NOMO-1 treated with dmso at 0.1 percent for 144 hours (cell line): ENCODE results near the gene SAMD4A.
"Not testable (repeated sequence)": the region's sequence is repeated elsewhere in the genome, so short reads cannot be mapped to it uniquely, and the experiment has no call there.

Experiments used
- DNase-seq: peaks from one replicate; lab custom pipeline; 2025; ENCODE audit not compliant: unreplicated experiment; lab: John Stamatoyannopoulos, UW

The SAMD4A gene

DNA sequence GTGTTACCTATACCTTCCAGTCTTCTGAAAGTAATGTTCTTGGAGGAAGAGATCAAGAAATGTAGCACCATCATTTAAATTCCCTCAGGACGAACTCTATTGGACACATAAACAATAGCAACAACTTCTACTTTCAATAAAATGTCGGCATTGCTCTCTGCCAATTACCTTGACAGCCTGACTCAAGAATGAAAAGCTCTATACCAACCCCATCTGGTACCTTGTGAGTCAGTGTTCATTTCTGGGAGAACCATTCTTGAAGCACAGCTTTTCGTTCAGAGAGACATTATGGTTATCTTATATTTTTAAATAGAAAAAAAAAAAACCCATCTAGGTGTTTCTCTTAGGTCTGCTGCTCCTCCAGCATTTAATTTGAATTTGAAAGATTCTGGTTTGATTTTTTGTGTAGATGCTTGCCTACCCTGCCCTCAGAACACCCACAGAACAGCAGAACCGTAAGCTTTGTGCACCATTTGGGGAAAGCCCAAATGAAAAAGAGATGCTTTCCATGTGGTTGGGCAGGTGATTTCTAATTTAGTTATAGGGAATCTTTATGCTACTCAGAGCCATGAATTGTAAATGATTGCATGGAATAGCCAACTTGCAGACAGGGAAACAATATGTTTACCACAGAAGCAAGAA, 156.0 kb downstream of the SAMD4A start:
- DNase-seq: no peak

- no peak for DNase-seq
These were observed 157.2 kb downstream of the SAMD4A start for GRCh38 chr14:54724123-54724522.

DNA sequence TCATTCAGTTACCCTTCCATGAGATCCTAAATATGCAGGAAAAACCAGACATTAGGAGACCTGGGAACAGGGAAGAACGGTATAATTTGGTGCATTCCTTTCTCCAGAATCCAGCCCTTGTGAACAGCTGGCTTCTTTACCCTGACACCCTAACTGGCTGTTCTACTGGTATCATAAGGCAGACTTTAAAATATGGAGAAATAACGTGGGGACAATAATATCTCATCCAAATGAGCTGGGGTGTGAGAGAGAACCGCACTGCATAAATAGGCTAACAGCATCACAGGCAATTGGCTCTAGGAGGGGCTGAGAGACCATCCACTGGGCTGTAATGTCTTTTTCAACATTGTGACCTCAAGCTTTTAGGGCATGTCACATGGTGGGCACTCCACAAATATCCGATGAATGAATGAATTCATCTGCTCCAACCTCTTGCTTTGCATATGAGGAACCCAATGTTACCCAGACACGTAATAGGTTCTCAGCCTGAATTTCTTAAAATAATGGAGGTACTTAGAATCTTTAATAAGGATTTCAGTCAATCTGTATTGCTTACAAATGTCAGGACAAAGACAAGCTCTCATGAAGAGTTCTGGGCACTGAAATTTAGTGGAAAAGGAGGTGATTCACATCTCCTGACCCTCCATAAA, 157.9 kb downstream of the SAMD4A start:
- no peak for DNase-seq

DNA sequence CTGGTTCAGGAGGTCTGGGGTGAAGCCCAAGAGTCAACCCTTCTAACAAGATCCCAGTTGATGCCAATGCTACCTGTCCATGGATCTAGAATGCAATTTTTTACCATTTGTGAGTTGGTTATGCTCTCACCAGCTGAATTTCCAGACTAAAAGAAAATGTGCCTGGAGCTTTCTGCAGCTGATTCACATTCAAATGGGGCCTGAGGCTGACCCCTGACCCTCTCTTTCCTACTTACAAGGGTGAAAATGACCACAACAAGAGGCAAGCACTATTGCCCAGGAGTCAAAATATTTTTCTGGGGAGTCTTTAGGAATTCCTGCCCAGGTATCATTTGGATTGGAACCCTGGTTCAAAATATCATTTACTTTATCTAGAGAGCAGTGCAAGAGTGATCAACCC, 159.1 kb downstream of the SAMD4A start:
- DNase-seq: no peak

- DNase-seq: no peak
These were observed 161.0 kb downstream of the SAMD4A start for GRCh38 chr14:54727929-54728328.

DNA sequence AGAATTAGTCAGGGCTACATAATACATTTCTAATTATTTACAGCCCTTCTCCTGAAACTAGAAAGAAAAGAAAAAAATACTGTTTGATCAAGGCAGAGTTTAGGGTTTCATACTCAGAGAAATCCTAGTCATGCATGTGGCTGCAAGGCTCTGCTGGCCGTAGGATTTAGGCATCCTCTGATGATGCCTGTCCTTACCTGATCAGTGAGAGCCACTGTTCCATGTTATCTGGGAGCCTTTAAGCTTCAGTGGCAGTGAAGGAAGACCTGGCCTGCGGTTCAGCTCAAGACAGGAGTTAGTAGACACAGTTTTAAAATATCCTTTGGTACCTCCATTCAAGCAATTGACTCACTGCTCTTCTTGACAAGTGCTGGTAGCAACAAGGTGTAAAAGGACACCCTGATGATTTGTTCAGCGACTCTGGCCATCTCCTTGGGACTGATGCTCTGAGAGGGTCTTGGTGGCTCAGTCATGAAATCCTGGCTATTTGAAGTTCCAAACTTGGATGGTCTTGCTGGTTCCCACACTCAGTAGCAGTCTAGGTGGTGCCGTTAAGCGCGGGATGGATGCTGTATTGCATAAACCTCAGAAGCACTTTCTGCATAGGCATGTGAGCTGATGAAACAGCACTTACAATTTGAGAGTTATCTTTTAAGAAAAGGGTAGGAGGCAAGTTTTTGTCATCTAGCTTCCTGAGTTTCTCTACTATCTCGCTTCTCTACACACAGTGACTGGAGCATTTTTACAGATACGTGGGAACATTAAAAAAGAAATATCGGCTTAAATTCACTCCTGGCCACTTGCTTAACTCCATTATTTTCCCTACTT, 162.0 kb downstream of the SAMD4A start:
- DNase-seq: no peak

- DNase-seq: peak; percentile 39
These were observed 163.4 kb downstream of the SAMD4A start for GRCh38 chr14:54730156-54730961.

- no peak for DNase-seq
These were observed 168.0 kb downstream of the SAMD4A start for GRCh38 chr14:54734966-54735365.

- no peak for DNase-seq
These were observed 168.5 kb downstream of the SAMD4A start for GRCh38 chr14:54735424-54735823.

DNA sequence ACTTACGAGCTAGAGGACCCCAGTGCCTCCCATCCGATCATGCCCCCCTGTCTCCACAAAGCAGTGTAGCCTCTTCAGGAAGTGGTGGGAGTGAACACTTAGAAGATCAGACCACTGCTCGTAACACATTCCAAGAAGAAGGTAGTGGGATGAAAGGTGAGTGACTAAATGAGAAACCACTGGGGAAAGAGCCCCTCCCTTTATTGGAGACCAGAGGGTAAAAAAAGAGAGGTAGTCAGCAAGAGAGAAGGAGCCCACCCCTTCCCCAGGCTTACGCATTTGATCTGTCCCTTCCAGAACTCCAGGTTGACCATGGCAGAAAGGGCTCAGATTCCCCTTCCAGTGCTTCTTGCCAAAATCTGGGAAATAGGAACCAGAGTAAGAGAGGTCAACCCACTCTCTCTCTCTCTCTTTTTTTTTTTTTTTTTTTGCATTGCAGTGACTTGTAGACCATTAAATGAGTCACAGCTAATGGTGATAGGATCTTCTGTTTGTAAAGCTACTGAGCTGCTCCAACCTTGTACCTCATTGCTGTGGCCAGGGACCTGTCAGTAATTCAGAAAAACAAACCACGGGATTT, 170.3 kb downstream of the SAMD4A start:
- no peak for DNase-seq

GRCh38 chr14:54738009-54738408, 171.1 kb downstream of the SAMD4A start:
- DNase-seq: no peak

DNA sequence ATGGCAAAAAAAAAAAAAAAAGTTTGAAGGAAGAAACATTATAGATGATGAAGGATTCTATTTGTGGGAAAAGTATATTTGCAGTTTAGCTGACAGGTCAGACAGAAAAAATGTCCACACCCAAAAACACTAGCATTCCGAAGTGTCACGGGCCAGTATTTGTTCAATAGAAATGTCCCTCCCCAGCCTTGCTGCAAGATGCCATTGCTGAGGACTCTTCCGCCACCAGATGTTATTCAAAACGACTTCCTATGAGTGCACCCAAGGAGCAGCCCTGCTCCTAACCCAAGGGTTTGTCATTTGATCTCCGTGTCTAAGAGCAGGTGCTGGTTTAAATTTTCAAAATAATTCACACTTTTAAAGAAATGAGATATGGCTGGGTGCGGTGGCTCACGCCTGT, 172.6 kb downstream of the SAMD4A start:
- DNase-seq: no peak

DNA sequence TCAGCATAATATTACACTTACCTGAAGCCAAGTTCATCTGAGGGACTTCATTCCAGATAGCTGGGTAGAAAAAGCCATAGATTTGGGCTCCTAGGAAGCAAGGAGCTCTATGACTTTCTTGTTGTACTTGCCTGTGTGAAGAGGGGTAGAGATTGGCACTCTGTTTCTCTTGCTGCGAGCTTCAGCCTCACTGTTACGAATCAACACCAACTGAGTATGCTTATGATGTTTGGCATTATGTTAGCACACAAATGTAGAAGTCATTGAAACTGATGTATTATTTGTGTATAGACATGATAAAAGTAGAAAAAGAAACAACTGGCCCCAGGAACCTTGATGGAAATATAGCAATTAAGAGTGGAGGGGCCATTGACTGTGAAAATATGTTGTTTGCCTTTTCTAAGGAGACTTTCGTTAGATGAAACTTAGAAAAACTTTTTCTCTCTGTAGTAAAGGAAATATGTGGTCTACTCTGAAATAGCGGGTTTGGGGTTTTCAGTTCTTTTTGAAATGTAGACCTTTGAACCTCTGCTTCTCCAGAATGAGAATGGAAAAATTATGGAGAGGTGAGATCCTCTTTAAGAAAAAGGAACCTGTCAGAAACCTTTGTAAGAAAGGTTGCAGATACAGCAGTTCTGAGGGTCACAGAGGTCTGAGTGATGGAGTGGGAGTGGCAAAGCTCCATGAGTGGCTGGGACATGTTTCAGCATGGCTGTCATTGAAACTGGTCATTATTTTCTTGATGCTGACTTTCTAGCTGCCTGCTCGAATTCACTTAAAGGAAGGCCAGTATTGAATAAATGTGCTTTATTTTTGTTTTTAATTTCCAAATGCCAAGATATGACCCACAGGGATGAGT, 175.8 kb downstream of the SAMD4A start:
- no peak for DNase-seq

DNA sequence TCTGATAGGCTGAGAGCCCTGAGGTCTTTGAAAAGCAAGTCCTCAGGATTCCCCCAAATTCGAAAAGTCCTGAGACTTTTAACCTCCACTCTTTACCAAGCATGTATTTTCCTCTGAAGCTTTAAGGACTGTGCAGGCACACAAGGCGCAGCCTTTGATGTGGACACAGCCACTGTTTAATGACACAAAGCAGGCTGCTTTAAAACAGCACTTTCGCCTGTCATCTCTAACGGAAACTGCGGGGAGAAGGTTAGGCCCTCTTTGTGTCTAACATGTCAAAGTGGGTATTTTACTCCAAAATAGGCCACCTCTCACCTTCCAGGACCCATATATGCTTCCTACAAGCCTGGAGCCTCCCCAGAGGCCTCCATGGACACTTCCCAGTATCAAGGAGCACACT, 176.5 kb downstream of the SAMD4A start:
- DNase-seq: no peak

- no peak for DNase-seq
These were observed 179.1 kb downstream of the SAMD4A start for GRCh38 chr14:54746019-54746418.

DNA sequence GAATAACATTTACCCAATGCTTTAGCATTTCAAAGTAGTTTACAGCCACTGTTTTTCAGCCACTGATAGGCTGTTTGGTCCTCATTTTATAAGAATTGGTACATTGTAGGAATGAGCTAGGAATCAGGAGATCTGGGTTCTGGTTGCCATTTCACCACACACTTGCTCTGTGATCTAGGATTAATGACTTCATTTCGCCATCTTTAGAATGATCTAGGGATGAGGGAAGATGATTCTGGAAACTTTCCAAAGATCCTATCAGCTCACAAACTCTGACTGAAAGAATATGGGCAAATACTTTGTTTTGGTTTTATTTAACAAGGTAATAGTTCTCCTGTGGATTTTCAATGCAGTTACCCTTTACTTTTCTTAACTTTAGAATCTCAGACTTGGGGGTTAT, 180.7 kb downstream of the SAMD4A start:
- no peak for DNase-seq

DNA sequence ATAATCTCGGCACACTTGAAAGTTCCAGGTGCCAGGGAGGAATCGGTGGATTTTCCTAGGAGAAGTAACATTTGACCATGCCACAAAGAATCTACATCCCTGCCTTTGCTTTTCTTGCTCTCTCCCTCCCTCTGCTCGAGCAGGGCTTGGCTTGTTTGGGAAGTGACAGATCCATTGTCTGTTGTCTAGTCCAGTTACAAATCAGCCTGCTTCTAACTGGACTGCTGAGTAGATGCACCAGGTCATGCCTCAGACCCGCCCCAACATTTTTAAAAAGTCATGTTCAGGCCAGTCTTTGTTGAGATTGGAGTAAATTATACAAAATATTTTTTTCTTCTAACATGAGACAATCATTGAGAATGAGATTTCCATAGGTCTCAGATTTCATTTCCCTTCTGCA, 182.3 kb downstream of the SAMD4A start:
- no peak for DNase-seq

GRCh38 chr14:54749727-54750126, 182.8 kb downstream of the SAMD4A start:
- DNase-seq: no peak

- not testable (repeated sequence) for DNase-seq
These were observed 185.7 kb downstream of the SAMD4A start for GRCh38 chr14:54752611-54753010.

DNA sequence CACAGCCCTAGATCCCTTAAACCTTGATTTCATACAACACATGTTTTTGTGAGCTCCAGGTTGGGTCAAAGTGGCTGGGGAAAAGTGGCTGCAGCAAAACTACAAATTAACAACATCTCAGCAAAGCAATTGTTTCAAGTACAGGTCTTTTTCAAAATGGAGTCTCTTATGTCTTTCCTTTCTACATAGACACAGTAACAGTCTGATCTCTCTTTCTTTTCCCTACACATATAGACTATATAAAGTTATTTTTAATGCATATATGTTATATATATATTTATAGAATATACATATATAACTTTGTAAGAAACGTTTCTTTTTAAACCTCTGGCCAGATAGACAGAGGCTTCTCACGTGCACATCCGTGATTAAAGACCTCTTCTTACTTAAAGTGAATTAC, 186.5 kb downstream of the SAMD4A start:
- not testable (repeated sequence) for DNase-seq
